SU-DHL-6 (cell line): ENCODE results near the gene TDO2.

Experiments used
- CTCF ChIP-seq: fragments of 200-600 bp; sonication (generic); IDR thresholded peaks from one replicate; pipeline ENCODE4 v1.5.1; 2017; ENCODE audit warnings: antibody characterized with exemption, mild to moderate bottlenecking, low read length, moderate library complexity; ENCODE audit not compliant: insufficient read depth, poor library complexity, severe bottlenecking
- EZH2phosphoT487 ChIP-seq: fragments of 200-600 bp; sonication (generic), shearing (Covaris generic); conservative IDR thresholded peaks from 2 replicates; pipeline ENCODE4 v1.6.1; 2018; ENCODE audit warnings: mild to moderate bottlenecking, antibody characterized with exemption, low read length, moderate library complexity, mixed read lengths

- TF ChIP-seq CTCF (no peak), EZH2phosphoT487 (no peak)
Measured at GRCh38 chr4:155961575-155961974, 58.1 kb downstream of the TDO2 start.
